Loucy (cell line): Measurements from ENCODE around the gene THADA.

Source experiments
- EZH2phosphoT487 ChIP-seq: fragments of 200-600 bp; IDR thresholded peaks from 2 replicates; pipeline ENCODE4 v1.6.1; 2018; ENCODE audit warnings: antibody characterized with exemption, mild to moderate bottlenecking, moderate library complexity, borderline replicate concordance
- TF ChIP-seq, protein P1 (sequence below): fragments of 200-600 bp; sonication (generic); conservative IDR thresholded peaks from 2 replicates; pipeline ENCODE4 v1.5.1; 2014; ENCODE audit warnings: mild to moderate bottlenecking, antibody characterized with exemption, low read length

DNA sequence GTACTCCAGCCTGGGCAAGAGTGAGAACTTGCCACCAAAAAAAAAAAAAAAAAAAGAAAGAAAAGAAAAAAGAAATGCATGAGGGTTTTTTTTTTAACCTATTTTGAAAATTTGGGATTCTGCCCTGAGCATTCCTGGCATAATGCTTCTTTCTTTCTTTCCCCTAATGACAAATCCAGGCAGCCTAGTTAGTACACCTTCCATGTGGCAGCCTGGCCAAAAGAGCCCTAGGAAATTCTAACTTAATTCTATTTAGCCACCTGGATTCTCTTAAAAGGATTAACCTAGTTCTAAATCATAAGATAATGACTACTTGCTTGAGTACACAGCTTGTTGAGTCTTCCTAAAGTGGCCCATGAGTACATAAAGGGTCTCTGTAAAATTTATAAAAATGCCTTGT is 160.1 kb downstream of the THADA start:
- TF ChIP-seq, protein P1, sequence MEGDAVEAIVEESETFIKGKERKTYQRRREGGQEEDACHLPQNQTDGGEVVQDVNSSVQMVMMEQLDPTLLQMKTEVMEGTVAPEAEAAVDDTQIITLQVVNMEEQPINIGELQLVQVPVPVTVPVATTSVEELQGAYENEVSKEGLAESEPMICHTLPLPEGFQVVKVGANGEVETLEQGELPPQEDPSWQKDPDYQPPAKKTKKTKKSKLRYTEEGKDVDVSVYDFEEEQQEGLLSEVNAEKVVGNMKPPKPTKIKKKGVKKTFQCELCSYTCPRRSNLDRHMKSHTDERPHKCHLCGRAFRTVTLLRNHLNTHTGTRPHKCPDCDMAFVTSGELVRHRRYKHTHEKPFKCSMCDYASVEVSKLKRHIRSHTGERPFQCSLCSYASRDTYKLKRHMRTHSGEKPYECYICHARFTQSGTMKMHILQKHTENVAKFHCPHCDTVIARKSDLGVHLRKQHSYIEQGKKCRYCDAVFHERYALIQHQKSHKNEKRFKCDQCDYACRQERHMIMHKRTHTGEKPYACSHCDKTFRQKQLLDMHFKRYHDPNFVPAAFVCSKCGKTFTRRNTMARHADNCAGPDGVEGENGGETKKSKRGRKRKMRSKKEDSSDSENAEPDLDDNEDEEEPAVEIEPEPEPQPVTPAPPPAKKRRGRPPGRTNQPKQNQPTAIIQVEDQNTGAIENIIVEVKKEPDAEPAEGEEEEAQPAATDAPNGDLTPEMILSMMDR = no peak
- no peak for TF ChIP-seq EZH2phosphoT487
